ENCODE measurements around the gene RNF151.

GRCh38 chr16:1923299-1924034 lies 43.2 kb upstream of the RNF151 start:
- TF ChIP-seq, protein P1, sequence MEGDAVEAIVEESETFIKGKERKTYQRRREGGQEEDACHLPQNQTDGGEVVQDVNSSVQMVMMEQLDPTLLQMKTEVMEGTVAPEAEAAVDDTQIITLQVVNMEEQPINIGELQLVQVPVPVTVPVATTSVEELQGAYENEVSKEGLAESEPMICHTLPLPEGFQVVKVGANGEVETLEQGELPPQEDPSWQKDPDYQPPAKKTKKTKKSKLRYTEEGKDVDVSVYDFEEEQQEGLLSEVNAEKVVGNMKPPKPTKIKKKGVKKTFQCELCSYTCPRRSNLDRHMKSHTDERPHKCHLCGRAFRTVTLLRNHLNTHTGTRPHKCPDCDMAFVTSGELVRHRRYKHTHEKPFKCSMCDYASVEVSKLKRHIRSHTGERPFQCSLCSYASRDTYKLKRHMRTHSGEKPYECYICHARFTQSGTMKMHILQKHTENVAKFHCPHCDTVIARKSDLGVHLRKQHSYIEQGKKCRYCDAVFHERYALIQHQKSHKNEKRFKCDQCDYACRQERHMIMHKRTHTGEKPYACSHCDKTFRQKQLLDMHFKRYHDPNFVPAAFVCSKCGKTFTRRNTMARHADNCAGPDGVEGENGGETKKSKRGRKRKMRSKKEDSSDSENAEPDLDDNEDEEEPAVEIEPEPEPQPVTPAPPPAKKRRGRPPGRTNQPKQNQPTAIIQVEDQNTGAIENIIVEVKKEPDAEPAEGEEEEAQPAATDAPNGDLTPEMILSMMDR (IDR thresholded peaks at IDR 0.05) = peak in 3 of 5 experiments; percentile 6 to 23 (median 22)
- TF ChIP-seq EP300 (IDR thresholded peaks at IDR 0.05; ENCODE audit: low read depth) = no peak

Data from transverse colon (tissue), 3 donors.